HL-60 (cell line): ENCODE measurements around the gene IQSEC1.

Experiments used
- DNase-seq, 2 experiments: peaks; one replicate each; pipeline ENCODE4 v3.0.0-alpha.2; 2010 to 2020; ENCODE audit warnings: low read depth in 1 of 2, low spot score in 1 of 2
- H3K27ac ChIP-seq: fragments of 250-450 bp; sonication (Bioruptor Pico); replicated peaks from 2 replicates; pipeline ENCODE4 v1.5.1; 2020; ENCODE audit warnings: mild to moderate bottlenecking, moderate library complexity
- H3K27me3 ChIP-seq: fragments of 250-450 bp; sonication (Bioruptor Pico); 2 replicates; pipeline ENCODE4 v1.5.1; 2021; ENCODE audit warnings: mild to moderate bottlenecking, moderate library complexity; ENCODE audit not compliant: insufficient read depth, poor library complexity, severe bottlenecking
- H3K4me3 ChIP-seq: replicated peaks from 2 replicates; pipeline ENCODE4 v1.5.1; 2011; ENCODE audit warnings: mild to moderate bottlenecking, control low read depth, low read length; ENCODE audit not compliant: insufficient read depth
- CTCF ChIP-seq: IDR thresholded peaks from one replicate; pipeline ENCODE4 v1.5.1; 2011; ENCODE audit warnings: low read length, control low read depth, inconsistent platforms; ENCODE audit not compliant: insufficient read depth
- GABPA ChIP-seq: IDR thresholded peaks from 2 replicates; pipeline ENCODE4 v1.6.1; 2012; ENCODE audit warnings: low read depth
- POLR2AphosphoS5 ChIP-seq: IDR thresholded peaks from 2 replicates; pipeline ENCODE4 v1.6.1; 2012; ENCODE audit warnings: low read depth
- REST ChIP-seq: IDR thresholded peaks from 2 replicates; pipeline ENCODE4 v1.6.1; 2012; ENCODE audit warnings: low read depth; ENCODE audit not compliant: insufficient replicate concordance
- SPI1 ChIP-seq: IDR thresholded peaks from 2 replicates; pipeline ENCODE4 v1.6.1; 2012; ENCODE audit warnings: low read depth, mild to moderate bottlenecking, borderline replicate concordance

Gene IQSEC1

GRCh38 chr3:12866836-12867235 lies 206.4 kb downstream of the IQSEC1 start:
- H3K4me3 ChIP-seq, result no peak overlapping the region
- H3K27ac ChIP-seq, result no peak overlapping the region
- TF ChIP-seq CTCF, result no peak
- TF ChIP-seq GABPA, result no peak
- TF ChIP-seq POLR2AphosphoS5, result no peak
- no peak for TF ChIP-seq SPI1
- TF ChIP-seq REST, result no peak
- DNase-seq, result no peak
- peaks cover 12% of the 10 kb centered on the region for H3K27me3 ChIP-seq

- no peak for DNase-seq
Measured at GRCh38 chr3:12865271-12865670, 208.0 kb downstream of the IQSEC1 start.

GRCh38 chr3:12862387-12862786 lies 210.8 kb downstream of the IQSEC1 start:
- TF ChIP-seq REST, result no peak
- no peak for TF ChIP-seq GABPA
- TF ChIP-seq CTCF, result no peak
- TF ChIP-seq POLR2AphosphoS5, result no peak
- TF ChIP-seq SPI1, result no peak
- no peak for DNase-seq
- Histone ChIP-seq H3K27me3 (peaks cover 3% of the 10 kb centered on the region), H3K4me3 (no peak overlapping the region), H3K27ac (no peak overlapping the region)

More at GRCh38 chr3:12865271-12865670, 208.0 kb downstream of the IQSEC1 start:
- no peak overlapping the region for H3K4me3 ChIP-seq
- no peak for TF ChIP-seq CTCF
- TF ChIP-seq REST, result no peak
- no peak for TF ChIP-seq POLR2AphosphoS5
- peaks cover 12% of the 10 kb centered on the region for H3K27me3 ChIP-seq
- no peak overlapping the region for H3K27ac ChIP-seq
